Fibroblast of lung (primary cell): ENCODE data around the gene DNAI1. TPM values are rescaled to one million over a fixed set of nuclear protein-coding genes. Genes with fewer than 3 reads are reported as not detected.

Source experiments
- DNase-seq, 2 donors: peaks; one replicate each; pipeline versions ENCODE4 v3.0.0 to v3.0.0-alpha.2; 2010; ENCODE audit warnings: low read depth in 2 of 2
- H2AFZ ChIP-seq: 2 replicates; pipeline ENCODE4 v1.5.1; 2012; ENCODE audit warnings: low read length, control low read depth, inconsistent platforms
- H3K27ac ChIP-seq: 2 replicates; pipeline ENCODE4 v1.5.1; 2011; ENCODE audit warnings: low read length, control low read depth; ENCODE audit not compliant: insufficient read depth
- H3K27me3 ChIP-seq: 2 replicates; pipeline ENCODE4 v1.5.1; 2011; ENCODE audit warnings: mild to moderate bottlenecking, low read length; ENCODE audit not compliant: control insufficient read depth, insufficient read depth
- H3K36me3 ChIP-seq: 2 replicates; pipeline ENCODE4 v1.5.1; 2011; ENCODE audit warnings: low read length; ENCODE audit not compliant: control insufficient read depth, insufficient read depth
- H3K4me1 ChIP-seq: 2 replicates; pipeline ENCODE4 v1.5.1; 2011; ENCODE audit warnings: low read length; ENCODE audit not compliant: control insufficient read depth, insufficient read depth; ENCODE audit errors: extremely low read depth
- H3K4me2 ChIP-seq: 2 replicates; pipeline ENCODE4 v1.5.1; 2011; ENCODE audit warnings: low read length, control low read depth; ENCODE audit not compliant: insufficient read depth; ENCODE audit errors: extremely low read depth
- H3K4me3 ChIP-seq, 4 experiments: fragments of 200-600 bp in 1 of 4; sonication (generic) in 1 of 4; replicated peaks in 1 of 4; 2 replicates each; pipeline ENCODE4 v1.5.1; 2011 to 2016; ENCODE audit warnings: low read length in 4 of 4, low read depth in 3 of 4, mild to moderate bottlenecking in 3 of 4, control low read depth in 2 of 4, inconsistent platforms in 1 of 4, mixed read lengths in 1 of 4; ENCODE audit not compliant: insufficient read depth in 1 of 4; ENCODE audit errors: control extremely low read depth in 1 of 4
- H3K79me2 ChIP-seq: 2 replicates; pipeline ENCODE4 v1.5.1; 2012; ENCODE audit warnings: mild to moderate bottlenecking, low read length, inconsistent platforms; ENCODE audit not compliant: control insufficient read depth, insufficient read depth
- H3K9ac ChIP-seq: 2 replicates; pipeline ENCODE4 v1.5.1; 2011; ENCODE audit warnings: mild to moderate bottlenecking, low read length, control low read depth; ENCODE audit not compliant: insufficient read depth
- H3K9me3 ChIP-seq: 2 replicates; pipeline ENCODE4 v1.5.1; 2012; ENCODE audit warnings: low read depth, low read length; ENCODE audit not compliant: control insufficient read depth, insufficient read depth
- H4K20me1 ChIP-seq: 2 replicates; pipeline ENCODE4 v1.5.1; 2011; ENCODE audit warnings: low read length; ENCODE audit not compliant: control insufficient read depth, insufficient read depth; ENCODE audit errors: extremely low read depth
- CTCF ChIP-seq, 2 donors: IDR thresholded peaks in 1 of 2; conservative IDR thresholded peaks in 1 of 2; 1 replicate in 1 of 2; 2 replicates in 1 of 2; pipeline ENCODE4 v1.5.1; 2011 to 2012; ENCODE audit warnings: low read length in 2 of 2, control low read depth in 1 of 2, inconsistent platforms in 1 of 2, low read depth in 1 of 2, mild to moderate bottlenecking in 1 of 2
- EZH2 ChIP-seq: IDR thresholded peaks from 2 replicates; pipeline ENCODE4 v1.5.1; 2012; ENCODE audit warnings: low read length, control low read depth, mild to moderate bottlenecking; ENCODE audit errors: missing control alignments
- polyA plus RNA-seq, 2 donors: library from polyadenylated mRNA; depleted of rRNA in 1 of 2; stranded (reverse) in 1 of 2; unstranded in 1 of 2; fragments of >200 nt; gene quantifications; 2 replicates each; pipeline ENCODE4 v1.2.1, GENCODE V29; 2011 to 2012; ENCODE audit warnings: missing spikeins in 1 of 2
- total RNA-seq: library from RNA; depleted of rRNA; stranded (reverse); fragments of >200 nt; gene quantifications from 2 replicates; pipeline ENCODE4 v1.2.1, GENCODE V29; 2014

Gene DNAI1
- total and polyA plus RNA-seq, 2 donors (not counting 1 experiment from before 2014, with no cell fraction given): not detected

DNA sequence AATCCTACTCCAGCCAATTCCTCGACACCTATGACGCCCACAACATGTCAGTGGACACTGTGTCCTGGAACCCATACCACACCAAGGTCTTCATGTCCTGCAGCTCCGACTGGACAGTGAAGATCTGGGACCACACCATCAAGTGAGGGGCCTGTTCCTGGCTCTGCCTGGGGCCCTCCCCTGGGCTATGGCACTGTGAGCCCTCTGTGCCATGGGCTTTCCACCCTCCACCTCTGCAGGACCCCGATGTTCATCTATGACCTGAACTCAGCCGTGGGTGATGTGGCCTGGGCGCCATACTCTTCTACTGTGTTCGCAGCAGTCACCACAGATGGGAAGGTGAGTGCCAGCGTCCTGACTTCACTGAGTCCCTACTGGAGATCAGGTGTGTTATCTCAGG, 55.8 kb downstream of the DNAI1 start:
- no peaks in the 10 kb centered on the region for H3K79me2 ChIP-seq
- no peak for TF ChIP-seq CTCF (conservative IDR thresholded peaks at IDR 0.05 in 1 of 2, IDR thresholded peaks at IDR 0.05 in 1 of 2; ENCODE audit: low read depth in 1 of 2, low read length in 2 of 2)
- TF ChIP-seq EZH2: no peak
- no peaks in the 10 kb centered on the region for H3K36me3 ChIP-seq
- no peaks in the 10 kb centered on the region for H4K20me1 ChIP-seq
- peaks cover 3% of the 10 kb centered on the region for H3K27me3 ChIP-seq
- no peak overlapping the region for H3K4me3 ChIP-seq
- H3K4me2 ChIP-seq: no peak overlapping the region
- no peaks in the 10 kb centered on the region for H3K9me3 ChIP-seq
- H3K27ac ChIP-seq: no peak overlapping the region
- DNase-seq: no peak
- H2AFZ ChIP-seq: no peak overlapping the region
- no peak overlapping the region for H3K9ac ChIP-seq
- H3K4me1 ChIP-seq: no peaks in the 10 kb centered on the region

DNA sequence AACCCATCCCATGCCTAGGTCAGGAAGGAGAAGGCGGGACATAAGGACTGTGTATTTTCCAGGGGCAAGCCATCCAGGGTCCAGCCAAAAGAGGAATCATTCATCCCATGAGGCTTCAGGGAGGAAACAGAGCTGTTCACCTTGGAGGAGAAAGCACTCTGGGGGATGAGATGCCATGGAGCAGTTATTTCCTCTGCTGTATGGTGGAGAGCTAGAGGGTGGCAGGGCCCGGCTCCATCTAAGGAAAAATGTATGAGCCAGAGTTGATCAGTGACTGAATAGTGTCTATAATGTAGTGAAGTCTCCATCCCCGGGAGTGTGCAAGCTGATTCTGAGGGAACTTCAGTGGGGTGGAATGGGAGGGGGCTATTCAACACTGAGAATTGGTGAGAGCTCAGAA, 56.2 kb downstream of the DNAI1 start:
- Histone ChIP-seq H3K4me2 (no peak overlapping the region), H3K9me3 (no peaks in the 10 kb centered on the region), H3K9ac (no peak overlapping the region), H4K20me1 (no peaks in the 10 kb centered on the region), H3K4me3 (no peak overlapping the region), H3K36me3 (no peaks in the 10 kb centered on the region), H3K4me1 (no peaks in the 10 kb centered on the region), H3K27me3 (peaks cover 3% of the 10 kb centered on the region), H2AFZ (no peak overlapping the region), H3K27ac (no peak overlapping the region), H3K79me2 (no peaks in the 10 kb centered on the region)
- DNase-seq: no peak
- no peak for TF ChIP-seq CTCF (conservative IDR thresholded peaks at IDR 0.05 in 1 of 2, IDR thresholded peaks at IDR 0.05 in 1 of 2; ENCODE audit: low read depth in 1 of 2, low read length in 2 of 2)
- TF ChIP-seq EZH2: no peak

- TF ChIP-seq EZH2 (no peak), CTCF (conservative IDR thresholded peaks at IDR 0.05 in 1 of 2, IDR thresholded peaks at IDR 0.05 in 1 of 2; ENCODE audit: low read depth in 1 of 2, low read length in 2 of 2) (no peak)
These were observed 57.4 kb downstream of the DNAI1 start for GRCh38 chr9:34515959-34516358.

More at GRCh38 chr9:34515959-34516358, 57.4 kb downstream of the DNAI1 start:
- Histone ChIP-seq H3K4me2 (no peak overlapping the region), H2AFZ (no peak overlapping the region), H3K9ac (no peak overlapping the region), H3K27ac (no peak overlapping the region), H3K79me2 (no peaks in the 10 kb centered on the region), H4K20me1 (no peaks in the 10 kb centered on the region), H3K4me1 (no peaks in the 10 kb centered on the region), H3K27me3 (peaks cover 3% of the 10 kb centered on the region), H3K4me3 (no peak overlapping the region), H3K9me3 (no peaks in the 10 kb centered on the region), H3K36me3 (no peaks in the 10 kb centered on the region)
- DNase-seq: no peak
